Measurements from ENCODE around the gene MRNIP.

The MRNIP gene

GRCh38 chr5:179892255-179892654, 33.6 kb upstream of the MRNIP start:
- no peaks in the 10 kb centered on the region for H3K4me1 ChIP-seq
- no peak for TF ChIP-seq CTCF (IDR thresholded peaks at IDR 0.05)
- no peak overlapping the region for H3K4me3 ChIP-seq
- H3K27ac ChIP-seq, result no peak overlapping the region
- DNase-seq, result no peak
- intact Hi-C loops (cut with DNase I; ENCODE audit: low total_unique reads), result no loop called here
- no peaks in the 10 kb centered on the region for H3K9me3 ChIP-seq
- peaks cover 70 to 100% (median 97%) of the 10 kb centered on the region in 3 donors for H3K36me3 ChIP-seq
- H3K27me3 ChIP-seq, result no peaks in the 10 kb centered on the region

GRCh38 chr5:179890751-179891682, 32.4 kb upstream of the MRNIP start:
- Histone ChIP-seq H3K9me3 (no peaks in the 10 kb centered on the region), H3K27ac (no peak overlapping the region), H3K27me3 (no peaks in the 10 kb centered on the region), H3K4me1 (no peaks in the 10 kb centered on the region), H3K36me3 (peaks cover 69 to 100% (median 97%) of the 10 kb centered on the region in 3 donors), H3K4me3 (no peak overlapping the region)
- no peak for TF ChIP-seq CTCF (IDR thresholded peaks at IDR 0.05)
- intact Hi-C loops (cut with DNase I; ENCODE audit: low total_unique reads), result no loop called here
- DNase-seq, result no peak

- Histone ChIP-seq H3K4me1 (no peaks in the 10 kb centered on the region), H3K27me3 (no peaks in the 10 kb centered on the region), H3K4me3 (no peak overlapping the region), H3K27ac (no peak overlapping the region), H3K9me3 (no peaks in the 10 kb centered on the region), H3K36me3 (peaks cover 69 to 100% (median 99%) of the 10 kb centered on the region in 3 donors)
- intact Hi-C loops (cut with DNase I; ENCODE audit: low total_unique reads), result no loop called here
- no peak for TF ChIP-seq CTCF (IDR thresholded peaks at IDR 0.05)
- DNase-seq, result no peak
Measured at GRCh38 chr5:179889885-179890284, 31.3 kb upstream of the MRNIP start.

- no peak for TF ChIP-seq CTCF (IDR thresholded peaks at IDR 0.05)
- Histone ChIP-seq H3K4me1 (no peaks in the 10 kb centered on the region), H3K9me3 (peaks cover 0 to 11% (median 6%) of the 10 kb centered on the region in 3 donors), H3K36me3 (peaks cover 71 to 100% (median 100%) of the 10 kb centered on the region in 3 donors), H3K4me3 (no peak overlapping the region), H3K27ac (no peak overlapping the region), H3K27me3 (no peaks in the 10 kb centered on the region)
- intact Hi-C loops (cut with DNase I; ENCODE audit: low total_unique reads), result no loop called here
- DNase-seq, result no peak
Measured at GRCh38 chr5:179887802-179888201, 29.2 kb upstream of the MRNIP start.

GRCh38 chr5:179887095-179887494, 28.5 kb upstream of the MRNIP start:
- Histone ChIP-seq H3K27me3 (no peaks in the 10 kb centered on the region), H3K36me3 (peaks cover 71 to 100% (median 100%) of the 10 kb centered on the region in 3 donors), H3K4me1 (no peaks in the 10 kb centered on the region), H3K27ac (no peak overlapping the region), H3K4me3 (no peak overlapping the region), H3K9me3 (peaks cover 0 to 16% (median 13%) of the 10 kb centered on the region in 3 donors)
- TF ChIP-seq CTCF (IDR thresholded peaks at IDR 0.05), result no peak
- DNase-seq, result no peak
- intact Hi-C loops (cut with DNase I; ENCODE audit: low total_unique reads), result no loop called here
